Measurements from ENCODE around the gene MRPS35. TPM values are rescaled to one million over a fixed set of nuclear protein-coding genes. Genes with fewer than 3 reads are reported as not detected.

MRPS35 gene
- polyA plus RNA-seq (ENCODE audit: insufficient read length), result 55.2 TPM

GRCh38 chr12:27710592-27711316, at the start of gene MRPS35:
MRPS35 (plus strand) TSS chr12:27710832; CDS start chr12:27710844, 12 bp downstream.
- peak; percentile 80 for DNase-seq (ENCODE audit: low read depth)

- DNase-seq (ENCODE audit: low read depth), result no peak
Measured at GRCh38 chr12:27665704-27666103, 44.9 kb upstream of the MRPS35 start.

- no peak for DNase-seq (ENCODE audit: low read depth)
Measured at GRCh38 chr12:27666510-27666909, 44.1 kb upstream of the MRPS35 start.

- DNase-seq (ENCODE audit: low read depth), result no peak
Measured at GRCh38 chr12:27667540-27667939, 43.1 kb upstream of the MRPS35 start.

GRCh38 chr12:27672051-27672450, 38.6 kb upstream of the MRPS35 start:
- DNase-seq (ENCODE audit: low read depth), result no peak

- DNase-seq (ENCODE audit: low read depth), result peak; percentile 63
Measured at GRCh38 chr12:27672643-27673042, 38.0 kb upstream of the MRPS35 start.

- DNase-seq (ENCODE audit: low read depth), result peak; percentile 60
Measured at GRCh38 chr12:27673101-27673718, 37.4 kb upstream of the MRPS35 start.

GRCh38 chr12:27674989-27675388, 35.6 kb upstream of the MRPS35 start:
- DNase-seq (ENCODE audit: low read depth), result no peak

- no peak for DNase-seq (ENCODE audit: low read depth)
Measured at GRCh38 chr12:27680619-27681018, 30.0 kb upstream of the MRPS35 start.

- DNase-seq (ENCODE audit: low read depth), result no peak
Measured at GRCh38 chr12:27682534-27682933, 28.1 kb upstream of the MRPS35 start.

- DNase-seq (ENCODE audit: low read depth), result no peak
Measured at GRCh38 chr12:27685274-27685673, 25.4 kb upstream of the MRPS35 start.

- no peak for DNase-seq (ENCODE audit: low read depth)
Measured at GRCh38 chr12:27686147-27686546, 24.5 kb upstream of the MRPS35 start.

- no peak for DNase-seq (ENCODE audit: low read depth)
Measured at GRCh38 chr12:27688671-27689070, 22.0 kb upstream of the MRPS35 start.

- no peak for DNase-seq (ENCODE audit: low read depth)
Measured at GRCh38 chr12:27689558-27690180, 21.0 kb upstream of the MRPS35 start.

- DNase-seq (ENCODE audit: low read depth), result no peak
Measured at GRCh38 chr12:27693403-27693802, 17.2 kb upstream of the MRPS35 start.

- DNase-seq (ENCODE audit: low read depth), result no peak
Measured at GRCh38 chr12:27695556-27696292, 14.9 kb upstream of the MRPS35 start.

GRCh38 chr12:27696293-27696652, 14.4 kb upstream of the MRPS35 start, which contains the start of gene REP15:
REP15 (plus strand) TSS chr12:27696447; CDS start chr12:27696563, 116 bp downstream.
- no peak for DNase-seq (ENCODE audit: low read depth)

GRCh38 chr12:27696864-27697564, 13.6 kb upstream of the MRPS35 start:
- no peak for DNase-seq (ENCODE audit: low read depth)

GRCh38 chr12:27703720-27704452, 6.7 kb upstream of the MRPS35 start:
- DNase-seq (ENCODE audit: low read depth), result peak; percentile 53

GRCh38 chr12:27705263-27705662, 5.4 kb upstream of the MRPS35 start:
- no peak for DNase-seq (ENCODE audit: low read depth)

- DNase-seq (ENCODE audit: low read depth), result no peak
Measured at GRCh38 chr12:27707216-27707615, 3.4 kb upstream of the MRPS35 start.

All from forelimb muscle (tissue), 1 donor.